GM18517 (cell line): ENCODE data around the gene FBLN1.

Source experiments
- ATAC-seq: cut with Tn5 transposase; IDR thresholded peaks from one replicate; pipeline ENCODE4 v1.9.1; 2021; ENCODE audit warnings: mild to moderate bottlenecking, moderate library complexity; ENCODE audit not compliant: unreplicated experiment

The FBLN1 gene

DNA sequence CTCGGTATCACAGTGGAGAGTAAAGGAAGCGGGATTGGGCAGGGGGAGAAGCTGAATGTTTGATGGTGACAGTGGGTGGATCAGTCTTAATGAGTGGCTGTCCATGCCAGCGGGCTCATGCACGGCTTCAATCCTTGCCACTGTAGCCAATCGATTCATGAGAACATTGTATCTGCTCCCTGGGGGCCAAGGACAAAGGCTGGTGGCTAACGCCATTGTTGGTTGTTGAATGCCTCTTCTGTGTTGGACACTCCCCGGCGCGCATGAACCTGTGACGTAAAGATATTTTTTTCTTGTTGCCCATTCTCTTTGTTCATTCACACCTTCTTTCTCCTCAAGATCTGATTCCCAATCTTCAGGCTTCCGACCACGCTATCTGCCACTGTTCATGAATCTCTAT lies 148.0 kb downstream of the FBLN1 start:
- no peak for ATAC-seq
